ACC112 (cell line): Measurements from ENCODE around the gene PCBP3.
"Not testable (repeated sequence)": the region's sequence is repeated elsewhere in the genome, so short reads cannot be mapped to it uniquely, and the experiment has no call there.

Experiments
- H2AFZ ChIP-seq: fragments of 200-600 bp; sonication (generic); one replicate; pipeline ENCODE4 v1.6.0; 2017; ENCODE audit warnings: antibody characterized with exemption, low read length; ENCODE audit not compliant: unreplicated experiment
- H3K27ac ChIP-seq: fragments of 200-600 bp; sonication (generic); 2 replicates; pipeline ENCODE4 v1.5.1; 2014; ENCODE audit warnings: low read depth, mild to moderate bottlenecking, antibody characterized with exemption, low read length, moderate library complexity
- H3K27me3 ChIP-seq: fragments of 200-600 bp; sonication (generic); 2 replicates; pipeline ENCODE4 v1.6.1; 2014; ENCODE audit warnings: mild to moderate bottlenecking, antibody characterized with exemption, low read length, moderate library complexity, mixed read lengths; ENCODE audit not compliant: insufficient read depth
- H3K36me3 ChIP-seq: fragments of 200-600 bp; sonication (generic); 2 replicates; pipeline ENCODE4 v1.6.1; 2016; ENCODE audit warnings: mild to moderate bottlenecking, antibody characterized with exemption, low read length, moderate library complexity, mixed read lengths; ENCODE audit not compliant: insufficient read depth
- H3K4me1 ChIP-seq: fragments of 200-600 bp; sonication (generic); one replicate; pipeline ENCODE4 v1.6.1; 2016; ENCODE audit warnings: low read length, mixed read lengths; ENCODE audit not compliant: insufficient read depth, unreplicated experiment, control insufficient read depth
- H3K4me3 ChIP-seq: fragments of 200-600 bp; sonication (generic); 2 replicates; pipeline ENCODE4 v1.5.1; 2014; ENCODE audit warnings: mild to moderate bottlenecking, low read depth, low read length
- H3K79me2 ChIP-seq: fragments of 200-600 bp; sonication (generic); one replicate; pipeline ENCODE4 v1.6.0; 2016; ENCODE audit warnings: low read length; ENCODE audit not compliant: control insufficient read depth, unreplicated experiment, insufficient read depth

The PCBP3 gene

DNA sequence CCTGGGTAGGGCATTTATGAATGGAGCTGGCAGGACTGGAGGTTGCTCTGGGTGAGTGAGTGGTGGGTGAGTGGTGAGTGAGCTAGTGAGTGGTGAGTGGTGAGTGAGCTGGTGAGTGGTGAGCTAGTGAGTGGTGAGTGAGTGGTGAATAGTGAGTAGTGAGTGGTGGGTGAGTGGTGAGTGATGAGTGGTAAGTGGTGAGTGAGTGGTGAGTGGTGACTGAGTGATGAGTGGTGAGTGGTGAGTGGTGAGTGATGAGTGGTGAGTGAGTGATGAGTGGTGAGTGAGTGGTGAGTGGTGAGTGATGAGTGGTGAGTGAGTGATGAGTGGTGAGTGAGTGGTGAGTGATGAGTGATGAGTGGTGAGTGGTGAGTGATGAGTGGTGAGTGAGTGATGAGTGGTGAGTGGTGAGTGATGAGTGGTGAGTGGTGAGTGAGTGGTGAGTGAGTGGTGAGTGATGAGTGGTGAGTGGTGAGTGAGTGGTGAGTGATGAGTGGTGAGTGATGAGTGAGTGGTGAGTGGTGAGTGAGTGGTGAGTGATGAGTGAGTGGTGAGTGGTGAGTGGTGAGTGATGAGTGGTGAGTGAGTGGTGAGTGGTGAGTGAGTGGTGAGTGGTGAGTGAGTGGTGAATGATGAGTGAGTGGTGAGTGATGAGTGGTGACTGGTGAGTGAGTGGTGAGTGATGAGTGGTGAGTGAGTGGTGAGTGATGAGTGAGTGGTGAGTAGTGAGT, 170.8 kb downstream of the PCBP3 start:
- H3K4me1 ChIP-seq, result peaks cover 16% of the 10 kb centered on the region
- not testable (repeated sequence) for H3K27ac ChIP-seq, H3K27me3 ChIP-seq, H2AFZ ChIP-seq, H3K79me2 ChIP-seq, H3K36me3 ChIP-seq, H3K4me3 ChIP-seq

DNA sequence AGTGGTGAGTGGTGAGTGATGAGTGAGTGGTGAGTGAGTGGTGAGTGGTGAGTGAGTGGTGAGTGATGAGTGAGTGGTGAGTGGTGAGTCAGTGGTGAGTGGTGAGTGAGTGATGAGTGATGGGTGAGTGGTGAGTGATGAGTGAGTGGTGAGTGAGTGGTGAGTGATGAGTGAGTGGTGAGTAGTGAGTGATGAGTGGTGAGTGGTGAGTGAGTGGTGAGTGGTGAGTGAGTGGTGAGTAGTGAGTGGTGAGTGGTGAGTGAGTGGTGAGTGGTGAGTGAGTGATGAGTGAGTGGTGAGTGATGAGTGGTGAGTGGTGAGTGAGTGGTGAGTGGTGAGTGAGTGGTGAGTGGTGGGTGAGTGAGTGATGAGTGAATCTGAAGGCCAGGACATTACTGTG, 172.3 kb downstream of the PCBP3 start:
- H3K27ac ChIP-seq, H3K4me3 ChIP-seq, H3K79me2 ChIP-seq, H3K27me3 ChIP-seq, H3K36me3 ChIP-seq, H2AFZ ChIP-seq: not testable (repeated sequence)
- H3K4me1 ChIP-seq, result peaks cover 28% of the 10 kb centered on the region

DNA sequence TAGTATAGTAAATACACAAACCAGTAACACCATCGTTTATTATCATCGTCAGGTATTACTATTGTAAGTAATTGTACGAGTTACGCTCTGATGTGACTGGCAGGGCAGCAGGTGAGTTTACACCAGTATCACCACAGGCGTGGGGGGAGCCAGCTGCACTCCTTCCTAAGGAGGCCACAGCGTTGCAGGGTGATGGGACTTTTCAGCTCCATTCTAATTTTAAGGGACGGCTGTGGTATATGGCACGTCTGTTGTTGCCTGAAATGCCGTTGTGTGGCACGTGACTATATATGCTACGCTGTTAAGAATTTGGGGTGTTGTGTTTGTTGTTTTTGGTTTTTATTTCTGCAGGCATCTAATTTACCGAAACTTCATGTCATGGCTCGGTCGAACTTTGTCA, 173.3 kb downstream of the PCBP3 start:
- Histone ChIP-seq H3K79me2 (no peaks in the 10 kb centered on the region), H3K4me3 (no peak overlapping the region), H2AFZ (no peak overlapping the region), H3K27me3 (no peaks in the 10 kb centered on the region), H3K36me3 (no peaks in the 10 kb centered on the region), H3K27ac (no peak overlapping the region), H3K4me1 (peaks cover 31% of the 10 kb centered on the region)

DNA sequence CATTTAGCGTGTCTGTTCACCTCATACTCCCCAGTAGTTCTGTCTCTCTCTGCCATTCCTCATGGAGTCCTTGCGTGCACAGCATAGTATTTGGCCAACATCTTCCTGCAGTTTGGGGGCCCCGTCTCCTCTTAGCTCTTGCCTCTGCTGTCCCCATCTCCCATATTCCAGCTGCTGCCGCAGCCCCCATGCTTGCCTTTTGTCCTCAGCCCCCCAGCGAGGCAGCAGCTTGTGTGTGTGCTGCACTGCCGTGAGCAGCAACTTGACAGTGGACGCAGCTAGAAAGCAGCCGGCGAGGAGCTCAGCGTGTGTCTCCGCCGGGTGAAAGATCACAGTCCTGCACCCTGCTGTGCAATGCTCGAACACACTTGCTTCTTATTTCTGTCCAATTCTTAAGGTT, 173.8 kb downstream of the PCBP3 start:
- H3K36me3 ChIP-seq, result no peaks in the 10 kb centered on the region
- no peak overlapping the region for H3K27ac ChIP-seq
- no peaks in the 10 kb centered on the region for H3K27me3 ChIP-seq
- no peak overlapping the region for H2AFZ ChIP-seq
- H3K4me3 ChIP-seq, result no peak overlapping the region
- peaks cover 31% of the 10 kb centered on the region for H3K4me1 ChIP-seq
- no peaks in the 10 kb centered on the region for H3K79me2 ChIP-seq

DNA sequence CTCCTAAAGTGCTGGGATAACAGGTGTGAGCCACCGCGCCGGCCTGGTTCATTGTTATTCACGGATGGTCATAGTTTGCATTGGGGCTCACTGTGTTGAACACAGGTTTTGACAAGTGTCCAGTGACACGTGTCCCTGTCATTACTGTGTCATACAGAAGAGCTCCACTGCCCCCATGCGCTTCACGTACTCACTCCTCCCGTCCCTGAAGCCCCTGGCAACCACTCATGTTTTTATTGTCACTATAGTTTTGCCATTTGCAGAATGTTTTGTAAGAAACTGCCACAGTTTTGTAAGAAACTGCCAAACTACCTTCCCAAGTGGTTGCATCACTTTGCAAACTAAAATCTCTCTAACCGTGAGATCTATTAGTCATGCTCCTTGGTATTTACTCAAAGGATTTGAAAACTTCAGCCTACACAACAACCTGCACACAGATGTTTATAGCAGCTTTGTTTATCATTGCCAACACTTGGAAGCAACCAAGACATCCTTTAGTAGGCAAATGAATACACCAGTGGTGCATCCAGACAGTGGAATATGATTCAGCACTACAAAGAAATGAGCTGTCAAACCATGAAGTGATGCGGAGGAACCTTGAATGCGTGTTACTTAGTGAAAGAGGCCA, 174.9 kb downstream of the PCBP3 start:
- peak overlapping the region; percentile 98 for H3K27ac ChIP-seq
- H3K79me2 ChIP-seq, result no peaks in the 10 kb centered on the region
- H3K27me3 ChIP-seq, result no peaks in the 10 kb centered on the region
- H3K36me3 ChIP-seq, result no peaks in the 10 kb centered on the region
- H3K4me1 ChIP-seq, result peaks cover 33% of the 10 kb centered on the region
- peak overlapping the region; percentile 54; the same call in 1 of the 2 replicates for H3K4me3 ChIP-seq
- H2AFZ ChIP-seq, result no peak overlapping the region

DNA sequence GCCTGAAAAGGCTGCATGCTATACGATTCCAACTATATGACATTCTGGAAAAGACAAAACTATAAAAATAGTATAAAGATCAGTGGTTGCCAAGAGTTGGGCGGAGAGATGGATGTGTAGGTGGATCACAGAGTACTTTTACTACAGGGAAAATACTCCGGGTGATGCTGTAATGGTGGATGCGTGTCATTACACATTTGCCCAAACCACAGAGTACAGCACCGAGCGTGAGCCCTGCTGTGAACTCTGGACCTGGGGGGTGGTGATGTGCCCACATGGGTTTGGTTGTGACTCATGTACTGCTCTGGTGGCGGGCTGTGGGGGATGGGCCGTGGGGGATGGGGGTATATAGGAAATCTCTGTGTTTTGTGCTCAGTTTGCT, 175.4 kb downstream of the PCBP3 start:
- Histone ChIP-seq H3K36me3 (no peaks in the 10 kb centered on the region), H3K4me3 (peak overlapping the region; percentile 54; the same call in 1 of the 2 replicates), H3K27me3 (no peaks in the 10 kb centered on the region), H3K79me2 (no peaks in the 10 kb centered on the region), H3K4me1 (peaks cover 33% of the 10 kb centered on the region), H2AFZ (no peak overlapping the region), H3K27ac (peak overlapping the region; percentile 98)

DNA sequence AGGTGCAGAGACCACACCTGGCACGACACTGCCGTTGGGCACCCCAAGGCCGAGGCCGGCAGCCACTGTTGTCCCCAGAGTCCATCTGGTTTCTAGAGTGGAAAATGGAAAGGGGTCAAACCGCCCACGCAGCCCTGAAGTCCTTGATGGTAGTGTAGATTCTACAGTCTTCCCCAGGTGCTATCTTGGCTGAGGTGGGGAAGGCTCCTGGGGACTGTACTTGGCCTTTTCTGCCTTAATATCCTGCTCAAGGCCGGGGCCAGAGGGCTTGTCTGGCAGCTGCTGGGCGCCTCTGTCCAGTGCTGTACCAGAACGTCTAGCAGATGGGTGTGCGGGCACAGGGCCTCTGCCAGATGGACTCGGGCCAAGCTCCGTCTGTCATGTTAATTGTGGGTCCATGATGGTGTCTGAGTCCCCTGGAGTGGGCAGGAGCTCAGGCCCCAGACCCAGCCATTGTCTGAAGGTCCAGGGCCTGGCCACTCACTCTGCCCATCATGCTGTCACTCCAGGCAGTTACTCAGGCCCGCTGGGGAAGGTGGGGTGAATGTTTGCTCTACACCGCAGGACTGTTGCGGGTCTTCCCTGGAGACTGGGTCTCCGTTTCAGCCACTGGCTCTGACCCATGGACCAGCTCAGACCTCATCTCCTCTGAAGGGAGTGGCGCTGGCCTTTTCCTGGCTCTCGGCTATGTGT, 176.1 kb downstream of the PCBP3 start:
- Histone ChIP-seq H3K27me3 (no peaks in the 10 kb centered on the region), H3K27ac (peak overlapping the region; percentile 98), H3K79me2 (no peaks in the 10 kb centered on the region), H3K4me3 (peak overlapping the region; percentile 36; the same call in 1 of the 2 replicates), H3K4me1 (peaks cover 33% of the 10 kb centered on the region), H2AFZ (no peak overlapping the region), H3K36me3 (no peaks in the 10 kb centered on the region)

DNA sequence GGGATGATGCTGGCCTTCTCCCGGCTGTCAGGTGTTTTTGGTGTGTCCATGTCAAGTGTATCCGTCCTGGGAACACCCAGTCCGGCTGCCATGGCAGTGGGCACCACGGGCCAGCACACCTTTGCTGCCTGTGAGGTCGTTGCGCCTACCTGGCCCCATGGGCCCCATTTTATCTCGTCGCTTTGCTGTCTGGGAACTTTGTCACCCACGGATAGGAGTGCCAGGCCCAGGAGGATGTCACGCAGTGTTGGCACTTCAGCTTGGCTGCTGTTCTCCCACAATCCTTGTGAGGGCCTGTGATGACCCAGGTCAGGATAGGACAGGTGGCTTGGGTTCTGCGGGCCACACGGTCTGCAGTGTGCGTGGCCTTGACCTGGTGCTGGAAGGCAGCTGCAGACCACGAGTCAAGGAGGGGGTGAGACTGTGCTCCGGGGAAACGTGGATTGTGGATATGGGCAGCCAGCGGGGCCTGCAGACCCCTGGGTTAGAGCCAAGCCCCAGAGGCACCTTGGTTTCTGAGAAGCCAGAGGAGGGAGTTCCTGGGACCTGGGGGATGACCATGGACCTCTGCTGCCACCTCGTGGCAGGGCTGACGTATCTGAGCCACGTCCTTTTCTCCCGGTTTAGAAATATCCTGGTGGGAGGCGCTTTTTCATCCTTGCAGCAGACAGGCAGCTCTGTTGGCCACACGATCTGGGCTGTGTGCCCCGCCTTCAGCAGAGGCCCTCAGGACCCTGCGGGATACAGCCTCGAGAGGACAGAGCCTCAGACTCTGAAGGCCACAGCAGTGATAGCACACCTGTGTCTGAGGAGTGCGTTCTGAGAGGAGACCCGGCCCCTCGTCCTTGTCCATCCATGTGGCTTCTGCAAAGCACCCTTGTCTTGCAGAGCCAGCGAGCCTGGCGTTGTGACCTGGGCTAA, 176.9 kb downstream of the PCBP3 start:
- peak overlapping the region; percentile 98; the same call in 1 of the 2 replicates for H3K27ac ChIP-seq
- no peaks in the 10 kb centered on the region for H3K79me2 ChIP-seq
- H3K36me3 ChIP-seq, result no peaks in the 10 kb centered on the region
- H3K4me1 ChIP-seq, result peaks cover 33% of the 10 kb centered on the region
- no peaks in the 10 kb centered on the region for H3K27me3 ChIP-seq
- H2AFZ ChIP-seq, result no peak overlapping the region
- H3K4me3 ChIP-seq, result no peak overlapping the region

DNA sequence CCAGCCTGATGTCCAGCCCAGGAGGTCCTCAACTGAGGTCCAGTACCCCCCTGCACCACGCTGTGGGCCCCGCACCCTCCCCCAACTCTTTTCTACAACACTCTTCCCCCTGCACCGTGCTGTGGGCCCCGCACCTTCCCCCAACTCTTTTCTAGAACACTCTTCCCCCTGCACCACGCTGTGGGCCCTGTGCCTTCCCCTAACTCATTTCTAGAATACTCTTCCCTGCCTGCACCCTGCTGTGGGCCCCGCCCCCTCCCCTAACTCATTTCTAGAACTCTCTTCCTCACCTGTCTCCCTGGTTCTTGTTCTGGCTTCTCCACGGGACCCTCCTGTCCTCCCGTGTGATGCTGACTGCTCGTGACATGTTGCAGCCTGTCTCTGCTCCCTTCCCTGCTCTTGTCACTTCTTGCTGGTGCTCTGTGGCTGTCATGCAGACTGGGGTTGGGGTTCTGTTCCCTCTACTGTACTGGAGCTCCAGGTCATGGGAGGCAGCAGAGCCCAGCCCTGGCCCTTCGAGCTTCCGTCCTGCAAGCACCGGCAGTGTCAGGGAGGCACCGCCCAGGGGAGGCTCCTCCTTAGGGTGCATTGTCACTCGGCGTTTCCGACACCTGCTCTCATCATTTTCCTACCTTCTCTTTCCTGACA, 177.9 kb downstream of the PCBP3 start:
- H3K36me3 ChIP-seq, result no peaks in the 10 kb centered on the region
- no peak overlapping the region for H2AFZ ChIP-seq
- H3K27ac ChIP-seq, result no peak overlapping the region
- H3K4me1 ChIP-seq, result peaks cover 33% of the 10 kb centered on the region
- H3K27me3 ChIP-seq, result no peaks in the 10 kb centered on the region
- no peak overlapping the region for H3K4me3 ChIP-seq
- no peaks in the 10 kb centered on the region for H3K79me2 ChIP-seq

DNA sequence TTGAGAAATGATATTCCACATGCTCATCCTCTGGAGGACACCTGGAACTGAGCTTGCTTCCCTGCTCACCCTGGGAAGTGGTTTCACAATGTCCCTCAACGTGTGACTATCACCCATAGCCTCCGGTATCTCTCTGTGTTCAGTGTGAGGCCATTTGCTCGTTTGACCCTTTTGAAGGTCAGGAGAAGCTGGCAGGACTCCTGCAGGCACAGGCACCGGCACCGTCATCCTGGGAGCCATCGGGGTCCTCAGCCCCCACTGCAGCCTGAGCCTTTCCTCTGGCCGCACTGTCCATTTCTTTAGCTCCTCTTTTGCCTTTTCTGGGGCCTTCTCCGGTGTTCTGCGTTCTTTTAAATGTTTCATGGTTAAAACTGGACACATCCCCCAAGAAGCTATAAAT, 178.5 kb downstream of the PCBP3 start:
- peaks cover 33% of the 10 kb centered on the region for H3K4me1 ChIP-seq
- H3K4me3 ChIP-seq, result no peak overlapping the region
- H3K36me3 ChIP-seq, result no peaks in the 10 kb centered on the region
- H3K27ac ChIP-seq, result no peak overlapping the region
- no peak overlapping the region for H2AFZ ChIP-seq
- H3K27me3 ChIP-seq, result no peaks in the 10 kb centered on the region
- no peaks in the 10 kb centered on the region for H3K79me2 ChIP-seq
